Kidney epithelial cell (primary cell): ENCODE measurements around the gene PDE6B. TPM values are rescaled to one million over a fixed set of nuclear protein-coding genes. Genes with fewer than 3 reads are reported as not detected.

Source experiments
- DNase-seq: peaks from one replicate; pipeline ENCODE4 v3.0.0-alpha.2; 2010; ENCODE audit warnings: low read depth
- H3K27me3 ChIP-seq: 2 replicates; pipeline ENCODE4 v1.6.0; 2011; ENCODE audit warnings: low read length; ENCODE audit not compliant: control insufficient read depth, insufficient read depth
- H3K36me3 ChIP-seq: 2 replicates; pipeline ENCODE4 v1.5.1; 2011; ENCODE audit warnings: low read length; ENCODE audit not compliant: control insufficient read depth, insufficient read depth
- H3K4me3 ChIP-seq: 2 replicates; pipeline ENCODE4 v1.5.1; 2011; ENCODE audit warnings: low read depth, mild to moderate bottlenecking, control low read depth, low read length
- total RNA-seq: library from RNA; depleted of rRNA; stranded (reverse); fragments of >200 nt; gene quantifications from 2 replicates; pipeline ENCODE4 v1.2.3, GENCODE V29; 2015
- TF ChIP-seq, protein P1 (sequence below): IDR thresholded peaks from 2 replicates; pipeline ENCODE4 v1.5.1; 2011; ENCODE audit warnings: mild to moderate bottlenecking, moderate library complexity, low read length, control low read depth, inconsistent platforms; ENCODE audit not compliant: insufficient read depth, poor library complexity, severe bottlenecking

Gene PDE6B
- total RNA-seq, 1 donor from 2014 or later: 17.1 TPM

DNA sequence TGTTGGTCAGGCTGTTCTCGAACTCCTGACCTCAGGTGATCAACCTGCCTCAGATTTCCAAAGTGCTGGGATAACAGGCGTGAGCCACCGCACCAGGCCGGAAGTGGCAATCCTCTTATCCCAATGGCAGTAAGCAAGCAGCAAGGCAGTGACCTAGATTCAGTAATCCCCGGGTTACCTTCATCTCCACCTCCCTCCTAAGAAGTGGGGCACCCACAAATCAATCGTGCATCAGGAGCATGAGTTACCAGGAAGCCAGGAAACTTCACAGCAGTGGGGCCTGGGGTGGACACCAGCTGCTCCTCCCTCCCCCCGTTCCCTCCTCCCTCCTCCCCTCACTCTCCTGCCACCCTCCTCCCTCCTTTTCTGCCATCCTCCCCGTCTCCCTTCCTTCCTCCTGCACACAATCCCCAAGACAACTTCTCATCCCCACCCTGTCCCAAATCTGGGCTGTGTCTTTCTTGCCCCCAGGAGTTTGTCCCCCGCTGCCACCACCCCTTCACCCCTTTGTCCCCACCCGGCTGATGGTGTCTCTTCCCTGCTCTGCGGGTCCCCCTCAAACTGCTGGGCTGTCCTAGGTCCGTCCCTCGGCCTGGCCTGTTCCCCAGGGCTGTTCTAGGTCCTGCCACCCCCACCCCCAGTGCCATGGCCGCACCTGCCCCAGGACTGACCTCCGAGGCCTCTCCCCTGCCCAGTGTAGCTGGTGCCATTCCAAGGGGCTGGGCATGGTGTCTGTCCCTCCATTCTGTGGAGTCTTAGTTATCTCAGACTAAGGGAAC, 2.2 kb downstream of the PDE6B start:
- TF ChIP-seq, protein P1, sequence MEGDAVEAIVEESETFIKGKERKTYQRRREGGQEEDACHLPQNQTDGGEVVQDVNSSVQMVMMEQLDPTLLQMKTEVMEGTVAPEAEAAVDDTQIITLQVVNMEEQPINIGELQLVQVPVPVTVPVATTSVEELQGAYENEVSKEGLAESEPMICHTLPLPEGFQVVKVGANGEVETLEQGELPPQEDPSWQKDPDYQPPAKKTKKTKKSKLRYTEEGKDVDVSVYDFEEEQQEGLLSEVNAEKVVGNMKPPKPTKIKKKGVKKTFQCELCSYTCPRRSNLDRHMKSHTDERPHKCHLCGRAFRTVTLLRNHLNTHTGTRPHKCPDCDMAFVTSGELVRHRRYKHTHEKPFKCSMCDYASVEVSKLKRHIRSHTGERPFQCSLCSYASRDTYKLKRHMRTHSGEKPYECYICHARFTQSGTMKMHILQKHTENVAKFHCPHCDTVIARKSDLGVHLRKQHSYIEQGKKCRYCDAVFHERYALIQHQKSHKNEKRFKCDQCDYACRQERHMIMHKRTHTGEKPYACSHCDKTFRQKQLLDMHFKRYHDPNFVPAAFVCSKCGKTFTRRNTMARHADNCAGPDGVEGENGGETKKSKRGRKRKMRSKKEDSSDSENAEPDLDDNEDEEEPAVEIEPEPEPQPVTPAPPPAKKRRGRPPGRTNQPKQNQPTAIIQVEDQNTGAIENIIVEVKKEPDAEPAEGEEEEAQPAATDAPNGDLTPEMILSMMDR: no peak
- Histone ChIP-seq H3K27me3 (peaks cover 8% of the 10 kb centered on the region), H3K4me3 (no peak overlapping the region), H3K36me3 (no peaks in the 10 kb centered on the region)
- no peak for DNase-seq

DNA sequence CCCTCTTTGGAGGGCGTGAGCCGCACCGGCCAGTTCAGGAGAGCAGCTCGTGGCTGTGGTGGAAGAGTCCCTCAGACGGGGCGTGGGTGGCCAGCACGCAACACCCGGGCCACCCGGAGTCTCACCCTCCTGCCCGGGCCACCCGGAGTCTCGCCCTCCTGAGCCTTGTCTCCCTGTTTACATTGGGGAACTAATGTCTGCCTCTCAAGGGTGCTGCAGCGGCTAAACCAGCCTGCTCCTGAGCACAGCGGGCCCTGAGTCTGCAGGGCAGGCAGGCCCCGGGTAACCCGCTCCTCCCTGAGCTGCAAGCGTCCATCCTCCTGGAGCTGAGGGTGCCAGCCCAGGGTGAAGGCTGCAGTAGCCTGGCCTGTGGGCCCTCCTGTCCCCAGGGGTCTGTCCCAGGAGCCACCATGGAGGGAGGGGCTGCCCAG, 3.0 kb downstream of the PDE6B start:
- Histone ChIP-seq H3K27me3 (peaks cover 11% of the 10 kb centered on the region), H3K36me3 (no peaks in the 10 kb centered on the region), H3K4me3 (no peak overlapping the region)
- DNase-seq: no peak
- TF ChIP-seq, protein P1: no peak

DNA sequence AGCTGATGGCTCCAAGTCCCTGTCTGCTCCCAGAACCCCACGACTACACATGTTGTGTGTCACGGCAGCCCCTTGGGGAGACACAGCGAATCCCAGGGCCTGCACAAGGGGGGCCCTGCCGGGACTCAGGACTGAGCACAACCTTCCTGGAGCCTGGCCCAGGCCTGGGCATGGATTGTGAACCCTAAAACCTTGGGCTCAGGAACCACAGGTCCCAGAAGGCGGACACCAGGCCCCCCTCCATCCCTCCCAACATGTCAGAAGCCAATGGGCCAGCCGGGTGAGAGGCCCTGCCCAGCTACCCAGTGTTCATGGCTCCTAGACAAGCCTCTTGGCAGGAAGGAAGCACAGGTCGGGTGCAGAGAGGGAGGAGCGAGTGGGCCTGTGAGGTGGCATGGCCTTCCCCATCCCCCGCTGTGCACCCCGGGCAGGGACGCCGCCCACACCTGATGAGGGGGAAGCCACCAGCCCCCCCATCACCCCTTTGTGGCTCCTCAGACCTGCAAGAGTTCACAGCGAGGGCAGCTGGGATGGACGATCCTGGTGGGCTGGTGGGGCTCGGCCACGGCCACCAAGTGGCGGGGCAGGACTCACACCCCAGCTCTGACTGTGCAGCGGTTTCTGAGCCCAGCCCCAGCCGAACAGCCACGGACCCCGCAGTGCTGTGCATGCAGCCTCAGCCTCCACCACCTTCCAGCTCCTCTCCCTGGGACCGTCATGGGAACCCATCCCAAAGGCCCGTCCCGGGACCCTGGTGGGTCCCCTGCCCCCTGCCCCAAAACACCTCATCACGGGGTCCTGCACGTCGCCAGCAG, 3.7 kb downstream of the PDE6B start:
- H3K36me3 ChIP-seq: no peaks in the 10 kb centered on the region
- H3K27me3 ChIP-seq: peaks cover 11% of the 10 kb centered on the region
- TF ChIP-seq, protein P1: no peak
- H3K4me3 ChIP-seq: no peak overlapping the region
- no peak for DNase-seq

DNA sequence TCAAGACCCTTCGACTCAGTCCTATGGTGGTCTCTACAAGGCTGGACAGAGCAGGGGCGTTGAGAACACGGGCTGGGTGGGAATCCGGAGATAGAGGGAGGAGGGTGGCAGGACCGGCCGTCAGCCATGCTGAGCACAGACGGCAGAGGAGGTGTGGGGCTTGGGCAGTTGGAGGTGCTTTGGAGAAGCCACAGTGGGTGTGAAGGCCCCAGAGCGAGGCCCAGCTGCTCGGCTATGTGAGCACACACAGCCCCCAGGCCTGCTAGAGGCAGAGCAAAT, 4.2 kb downstream of the PDE6B start:
- H3K36me3 ChIP-seq: no peaks in the 10 kb centered on the region
- no peak for DNase-seq
- no peak overlapping the region for H3K4me3 ChIP-seq
- peaks cover 13% of the 10 kb centered on the region for H3K27me3 ChIP-seq
- TF ChIP-seq, protein P1: no peak

DNA sequence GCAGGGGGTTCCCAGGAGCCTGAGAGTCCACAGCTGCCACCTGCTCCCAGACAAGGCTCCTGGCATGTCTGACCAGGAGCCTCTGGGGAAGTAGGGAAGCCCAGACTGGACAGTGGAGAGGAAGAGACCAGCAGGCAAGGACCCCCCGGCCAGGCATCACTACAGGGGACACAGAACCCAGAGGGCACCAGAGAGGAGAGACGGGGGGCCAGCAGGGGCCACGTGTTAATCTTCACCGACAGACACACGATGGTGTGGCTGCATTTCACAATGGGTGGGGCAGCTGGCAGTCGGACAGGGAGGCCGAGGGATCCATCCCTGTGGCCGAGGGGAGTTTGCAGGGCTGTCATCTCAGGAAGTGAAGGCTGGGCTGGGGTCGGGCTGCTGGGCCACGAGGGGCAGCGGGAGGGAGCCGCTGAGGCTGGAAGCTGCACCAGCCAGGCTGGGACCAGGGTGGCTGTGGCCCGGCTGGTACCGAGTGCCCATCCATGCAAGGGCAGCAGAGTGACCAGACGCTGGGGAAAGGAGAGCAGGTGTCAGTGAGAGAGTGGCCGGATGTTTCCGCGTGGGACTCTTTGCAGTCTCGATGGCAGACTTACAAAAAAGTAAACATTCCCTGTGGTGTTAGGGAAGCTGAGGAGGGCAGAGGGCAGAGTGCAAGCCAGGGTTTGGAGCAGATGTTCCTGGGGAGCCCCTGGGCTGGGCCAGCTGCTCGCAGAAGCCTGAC, 4.7 kb downstream of the PDE6B start:
- Histone ChIP-seq H3K36me3 (no peaks in the 10 kb centered on the region), H3K27me3 (peaks cover 13% of the 10 kb centered on the region), H3K4me3 (no peak overlapping the region)
- DNase-seq: no peak
- TF ChIP-seq, protein P1: no peak
